Forelimb muscle (tissue), 1 donor: ENCODE results near the gene TMEM108. TPM values are rescaled to one million over a fixed set of nuclear protein-coding genes. Genes with fewer than 3 reads are reported as not detected.

Experiments
- DNase-seq: peaks from one replicate; pipeline ENCODE4 v3.0.0-alpha.2; 2013; ENCODE audit warnings: low read depth
- polyA plus RNA-seq: library from polyadenylated mRNA; unstranded; fragments of 120-200 nt; gene quantifications from one replicate; pipeline ENCODE4 v1.2.1, GENCODE V29; 2013; ENCODE audit not compliant: insufficient read length

TMEM108 gene
- polyA plus RNA-seq, 1 donor: 18.6 TPM

DNA sequence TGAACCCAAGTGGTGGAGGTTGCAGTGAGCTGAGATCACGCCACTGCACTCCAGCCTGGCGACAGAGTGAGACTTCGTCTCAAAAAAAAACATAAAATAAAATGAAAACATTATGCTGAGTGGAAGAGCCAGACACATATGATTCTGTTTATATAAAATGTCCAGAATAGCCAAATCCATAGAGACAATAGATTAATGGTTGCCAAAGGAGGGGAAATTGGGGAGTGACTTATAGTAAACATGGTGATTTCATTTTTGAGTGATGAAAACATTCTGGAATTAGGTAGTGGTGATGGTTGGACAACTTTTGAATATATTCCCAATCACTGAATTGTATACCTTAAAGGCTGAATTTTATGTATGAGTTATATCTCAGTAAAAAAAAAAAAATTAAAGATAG lies 189.6 kb downstream of the TMEM108 start:
- peak; percentile 45 for DNase-seq

DNA sequence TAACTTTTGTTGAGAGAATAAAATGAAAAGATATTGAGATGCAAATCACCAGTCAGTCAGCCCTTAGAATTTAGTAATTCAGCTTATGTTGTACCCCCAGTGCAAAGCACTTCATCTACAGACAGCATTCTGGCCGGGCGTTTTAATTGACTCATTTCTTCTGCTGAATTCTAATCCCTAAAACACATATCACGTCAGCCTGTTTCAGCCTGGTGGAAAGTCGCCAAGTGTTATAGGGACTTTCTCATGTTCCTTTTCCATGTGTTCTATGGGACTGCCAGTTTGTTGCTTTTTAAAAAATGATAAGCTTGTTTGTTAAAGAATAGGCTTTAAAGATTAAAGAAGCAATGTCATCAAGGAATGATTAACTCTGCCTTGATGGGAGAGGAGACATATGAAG lies 192.0 kb downstream of the TMEM108 start:
- peak; percentile 54 for DNase-seq

DNA sequence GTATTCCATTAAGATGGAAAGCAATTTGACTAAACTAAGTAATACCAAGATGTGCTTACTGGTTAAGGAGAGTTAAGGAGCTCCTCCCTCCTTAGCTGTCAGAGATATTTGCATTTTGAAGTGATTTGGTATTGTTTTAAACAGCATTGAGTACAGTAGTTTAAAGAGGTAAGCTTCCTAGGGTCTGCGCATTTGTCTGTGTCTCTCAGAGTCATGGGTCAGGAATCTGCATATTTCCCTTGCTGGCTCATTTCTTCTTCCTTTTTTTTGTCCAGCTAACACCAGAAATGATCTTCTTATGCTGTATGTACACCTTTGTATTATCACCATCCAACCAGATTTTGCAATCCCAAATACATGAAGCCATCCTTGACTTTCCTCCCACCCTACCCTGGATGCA lies 198.7 kb downstream of the TMEM108 start:
- DNase-seq: no peak

DNA sequence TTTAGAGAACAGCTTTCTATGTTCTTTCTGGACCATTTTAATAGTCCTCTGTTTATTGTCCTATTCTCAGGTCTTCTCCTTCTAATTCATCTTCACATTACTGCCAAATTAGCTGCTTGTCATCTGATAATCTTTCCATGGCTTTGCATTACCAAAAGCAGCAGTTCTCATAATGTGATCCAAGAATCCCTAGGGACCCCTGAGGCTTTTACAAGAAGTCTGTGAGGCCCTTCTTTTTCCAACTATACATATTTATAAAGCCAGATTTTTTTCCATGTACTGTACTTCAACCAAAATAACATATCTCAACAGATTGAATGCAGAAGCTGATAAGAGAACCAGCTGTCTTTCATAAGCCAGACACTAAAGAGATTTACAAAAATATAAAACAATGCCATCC lies 199.2 kb downstream of the TMEM108 start:
- DNase-seq: peak; percentile 11

DNA sequence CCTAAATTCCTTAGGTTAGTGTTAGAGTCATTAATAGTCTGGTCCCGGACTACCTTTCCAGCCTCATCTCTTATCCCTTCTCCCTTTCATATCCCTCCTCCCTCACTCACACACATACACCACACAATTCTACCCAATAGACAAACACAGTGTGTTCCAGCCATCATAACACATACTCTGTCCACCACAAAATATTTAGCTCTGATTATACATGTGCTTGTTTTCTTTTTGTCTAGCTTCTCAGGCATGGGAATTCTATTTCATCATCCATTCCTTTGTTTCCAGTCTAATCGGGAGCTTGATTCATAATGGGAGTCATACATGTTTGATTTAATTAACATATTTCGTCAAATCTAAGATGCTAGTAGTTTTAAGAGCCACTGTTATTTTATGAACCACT lies 199.8 kb downstream of the TMEM108 start:
- DNase-seq: no peak

DNA sequence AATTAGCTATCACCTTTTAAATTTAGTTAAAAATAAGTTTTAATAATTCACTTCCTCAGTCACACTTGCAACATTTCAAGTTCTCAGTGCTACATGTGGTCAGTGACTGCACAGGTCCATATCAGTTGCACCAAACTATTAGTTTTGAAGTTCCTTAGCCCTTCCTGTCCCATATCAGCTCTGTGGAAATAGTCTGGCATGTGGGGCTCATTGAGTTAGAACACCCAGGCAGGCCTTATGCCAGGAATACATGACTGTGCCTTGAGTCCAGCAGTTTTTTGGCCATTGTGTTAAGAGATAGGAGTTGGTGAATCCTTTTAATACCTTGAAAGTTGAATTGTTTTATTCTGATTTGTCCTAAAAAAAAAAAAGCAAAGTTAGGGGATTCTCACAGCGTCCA lies 207.9 kb downstream of the TMEM108 start:
- DNase-seq: no peak

DNA sequence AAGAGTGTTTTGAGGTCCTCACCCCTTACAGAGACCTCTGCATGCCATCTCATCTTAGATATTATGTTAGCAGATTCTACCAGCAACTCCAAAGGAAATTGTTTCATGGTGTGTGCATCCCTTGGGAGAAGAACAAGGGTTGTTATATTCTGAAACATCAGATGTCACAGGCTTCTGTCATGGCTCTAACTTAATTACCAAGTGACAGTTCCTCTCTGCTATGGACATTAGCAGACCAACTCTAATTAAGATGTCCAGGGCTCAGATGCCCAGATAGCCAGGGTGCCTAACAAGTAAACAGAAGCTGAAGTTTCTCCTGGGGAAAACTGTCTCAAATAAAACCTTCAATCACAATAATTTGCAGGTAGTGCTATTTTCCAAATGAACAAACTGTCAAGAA lies 208.6 kb downstream of the TMEM108 start:
- no peak for DNase-seq

DNA sequence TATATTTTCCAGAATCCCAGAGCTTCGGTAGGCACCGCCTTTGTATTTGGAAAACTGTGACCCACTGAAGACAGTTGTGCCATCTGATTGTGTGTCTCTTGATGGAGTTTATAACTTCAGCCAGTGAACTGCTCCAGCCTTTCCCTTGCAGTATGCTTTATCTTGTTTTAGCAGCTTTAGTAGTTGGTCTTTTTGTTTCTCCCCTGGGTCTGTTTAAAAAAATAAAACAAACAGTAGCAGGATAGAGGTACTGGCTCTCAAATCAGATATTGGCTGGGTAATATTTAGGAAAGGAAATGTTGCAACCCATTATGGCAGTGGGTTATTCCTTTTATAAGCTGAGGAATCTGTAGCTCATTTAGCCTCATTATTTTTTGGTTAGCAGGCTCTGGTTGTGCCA lies 210.2 kb downstream of the TMEM108 start:
- DNase-seq: no peak

DNA sequence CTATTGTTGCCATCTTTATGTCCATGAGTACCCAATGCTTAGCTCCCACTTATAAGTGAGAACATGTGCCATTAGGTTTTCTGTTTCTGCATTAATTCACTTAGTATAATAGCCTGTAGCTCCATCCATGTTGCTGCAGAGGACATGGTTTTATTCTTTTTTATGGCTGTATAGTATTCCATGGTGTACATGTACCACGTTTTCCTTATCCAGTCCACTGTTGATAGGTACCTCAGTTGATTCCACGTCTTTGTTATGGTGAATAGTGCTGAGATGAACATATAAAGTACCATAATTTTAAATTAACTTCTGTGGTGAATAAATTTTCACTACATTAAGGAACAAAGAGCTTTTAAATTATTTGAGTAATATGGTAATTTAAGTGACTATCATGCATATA lies 211.3 kb downstream of the TMEM108 start:
- no peak for DNase-seq

DNA sequence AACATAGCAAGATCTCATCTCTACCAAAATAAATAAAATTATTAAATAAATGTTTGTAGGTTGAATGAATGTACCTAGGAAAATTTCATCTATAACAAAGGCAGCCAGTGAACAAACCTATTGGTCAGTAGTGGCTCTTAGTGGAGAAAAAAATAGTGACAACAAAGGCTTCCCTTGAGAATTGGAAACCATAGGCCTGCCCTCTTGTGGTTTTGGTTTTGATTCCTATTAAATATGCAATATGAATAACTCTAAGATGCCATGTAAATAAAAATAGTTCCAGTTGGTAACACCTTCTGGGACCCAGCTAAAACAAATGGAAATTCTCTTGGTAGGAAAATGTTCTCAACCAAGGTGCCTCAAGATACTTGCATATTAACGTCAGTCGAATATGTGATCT lies 216.0 kb downstream of the TMEM108 start:
- no peak for DNase-seq

DNA sequence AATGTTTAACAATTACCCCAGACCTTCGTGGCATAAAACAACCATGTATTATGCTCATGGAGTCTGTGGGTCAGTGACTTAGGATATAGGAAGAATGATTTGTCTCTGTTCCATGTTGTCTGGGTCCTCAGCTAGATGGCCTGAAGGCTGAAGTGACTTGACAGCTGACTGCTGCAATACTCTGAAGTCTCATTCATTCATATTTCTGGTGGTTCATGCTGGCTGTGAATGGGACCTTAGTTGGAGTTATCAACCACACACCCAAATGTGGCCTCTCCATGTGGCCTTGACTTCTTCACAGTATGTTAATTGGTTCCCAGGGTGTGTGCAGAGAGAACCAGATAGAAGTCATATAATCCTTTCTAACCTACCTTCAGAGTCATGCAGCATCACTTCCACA lies 216.5 kb downstream of the TMEM108 start:
- no peak for DNase-seq

DNA sequence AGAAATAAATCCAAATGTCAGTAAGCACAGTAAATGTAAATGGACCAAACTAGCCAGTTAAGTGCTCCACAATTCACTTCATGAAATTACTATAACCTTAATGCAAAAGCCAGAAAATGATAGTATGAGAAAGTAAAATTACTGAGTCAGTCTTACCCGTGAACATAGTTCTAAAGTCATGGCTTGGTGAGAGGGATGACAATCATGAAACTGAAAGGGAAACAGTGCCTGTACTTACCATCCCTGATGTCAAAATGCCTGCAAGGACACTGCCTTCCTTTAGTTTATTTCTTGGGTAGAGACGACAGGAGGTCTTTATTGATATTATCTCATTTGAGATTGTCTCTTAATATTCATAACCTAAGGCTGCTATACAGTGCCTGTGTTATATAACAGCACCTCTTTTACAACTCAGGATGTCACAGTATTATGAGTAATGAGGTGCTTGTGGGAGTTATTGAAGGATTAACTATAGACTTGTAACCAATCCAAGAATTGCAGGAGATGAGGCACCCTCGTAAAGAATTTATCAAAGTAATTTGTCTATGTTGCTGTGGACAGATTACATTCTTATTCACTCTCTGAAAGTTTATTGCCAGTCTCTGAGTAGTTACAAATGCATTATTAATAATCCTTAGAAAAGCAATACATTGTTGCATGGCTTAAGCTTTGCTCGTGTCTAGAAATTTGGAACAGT lies 218.7 kb downstream of the TMEM108 start:
- DNase-seq: no peak

DNA sequence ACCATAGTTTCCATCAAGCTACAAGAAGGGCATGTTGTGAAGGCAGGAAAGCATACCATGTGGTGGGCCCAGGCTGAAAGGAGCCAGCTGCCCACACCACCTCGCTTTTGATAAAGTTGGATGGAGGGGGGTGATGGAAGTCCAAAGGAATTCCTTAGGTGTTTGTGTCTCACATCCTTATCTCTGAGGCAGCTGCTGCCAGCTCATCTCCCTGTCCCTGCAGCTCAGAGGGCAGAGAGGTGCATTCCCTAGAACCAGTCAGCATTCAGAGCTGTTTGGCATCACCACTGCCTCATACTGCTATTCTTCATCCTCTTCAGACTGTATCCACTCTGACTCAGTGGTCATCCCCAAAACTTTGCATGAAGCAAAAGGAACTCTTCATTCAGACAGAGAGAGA lies 220.2 kb downstream of the TMEM108 start:
- no peak for DNase-seq

DNA sequence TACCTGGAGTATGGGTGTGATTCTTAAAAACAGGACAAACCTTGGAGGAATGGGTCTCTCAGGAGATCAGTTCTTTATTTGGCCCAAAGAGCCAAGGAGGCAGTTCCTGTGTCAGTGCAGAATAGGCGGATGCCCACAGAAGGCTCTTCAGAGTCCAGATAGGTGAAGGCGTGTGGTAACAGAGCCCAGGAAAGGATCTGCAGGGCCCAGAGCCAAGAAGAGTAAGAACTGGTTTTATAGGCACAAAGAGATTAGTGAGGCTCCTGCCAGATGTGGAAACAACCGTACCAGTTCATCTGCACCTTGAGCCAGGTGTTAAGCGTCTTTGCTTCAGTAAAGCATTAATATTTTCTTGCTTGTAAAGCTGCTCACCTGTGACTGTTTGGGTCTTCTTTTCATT lies 221.6 kb downstream of the TMEM108 start:
- no peak for DNase-seq

DNA sequence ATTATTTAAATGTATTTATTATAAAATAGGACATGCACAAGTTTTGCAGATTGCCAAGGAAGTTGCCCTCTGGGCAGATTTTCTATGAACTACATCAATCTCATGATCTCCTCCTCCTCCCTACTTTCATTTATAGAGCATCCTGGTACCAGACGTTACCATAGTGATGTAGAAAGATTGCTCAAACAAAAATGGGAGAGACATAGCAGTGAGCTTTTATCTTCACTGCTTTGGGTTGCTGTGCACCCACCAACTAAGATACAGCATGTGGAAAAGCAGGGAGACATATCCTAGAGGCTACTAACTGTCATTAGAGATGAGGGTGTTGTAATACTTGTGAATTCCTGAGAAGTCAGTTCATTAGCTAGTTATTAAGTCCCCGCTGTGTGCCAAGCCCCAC lies 224.1 kb downstream of the TMEM108 start:
- no peak for DNase-seq

DNA sequence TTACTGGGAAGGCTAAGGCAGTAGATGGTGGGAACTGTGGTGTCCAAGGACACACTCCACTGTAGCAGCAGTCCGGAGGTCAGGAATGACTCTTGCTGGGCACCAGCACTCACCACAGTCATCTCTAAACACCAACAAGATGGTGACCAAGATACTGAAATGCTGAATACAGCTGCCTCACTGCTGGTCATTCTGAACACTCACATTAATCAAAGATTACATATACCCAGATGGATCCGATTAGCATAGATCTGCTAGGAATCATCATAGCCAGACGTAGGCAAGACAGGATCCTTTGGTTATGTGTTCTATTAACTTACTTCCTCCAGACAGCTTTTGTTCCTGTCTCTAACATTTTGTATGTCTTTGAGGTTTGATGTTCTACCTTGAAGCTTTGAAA lies 226.7 kb downstream of the TMEM108 start:
- no peak for DNase-seq

DNA sequence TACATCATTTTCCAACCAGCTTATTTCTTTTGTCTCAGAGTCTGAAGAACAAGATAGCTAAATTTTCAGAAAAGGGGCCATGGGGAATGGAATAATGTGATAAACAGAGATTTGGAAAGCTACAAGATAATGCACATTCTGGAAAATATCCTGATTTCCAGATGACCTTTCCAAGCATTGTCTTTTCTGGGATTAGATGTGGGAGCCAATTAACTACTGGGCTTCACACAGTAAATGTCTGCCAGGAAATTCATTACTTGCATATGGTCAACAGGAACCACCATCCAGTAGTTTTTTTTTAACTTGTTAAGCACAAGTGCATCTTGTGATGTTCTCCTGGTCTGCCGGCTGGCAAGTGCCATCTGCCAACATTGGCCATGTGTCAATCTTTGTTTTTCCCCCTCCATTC lies 230.5 kb downstream of the TMEM108 start:
- peak; percentile 77 for DNase-seq

DNA sequence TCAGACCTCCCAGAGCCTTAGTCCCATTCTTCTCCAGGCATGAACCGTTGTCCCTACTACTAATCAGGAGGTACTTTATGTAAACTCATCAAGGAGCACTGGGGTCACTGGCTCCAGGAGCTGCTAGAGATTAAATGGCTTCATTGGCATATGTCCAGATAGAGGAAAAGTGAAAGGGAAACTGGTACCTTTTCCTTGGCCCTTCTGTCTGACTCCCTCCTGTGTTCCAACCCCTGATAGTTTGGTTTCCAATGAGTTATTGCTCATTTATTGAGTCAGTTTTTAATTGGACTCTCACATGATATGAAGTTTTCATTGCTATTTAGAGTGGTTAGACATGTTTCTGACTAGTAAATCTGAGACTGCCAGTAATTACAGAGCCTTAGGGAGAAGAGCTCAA lies 231.2 kb downstream of the TMEM108 start:
- no peak for DNase-seq

DNA sequence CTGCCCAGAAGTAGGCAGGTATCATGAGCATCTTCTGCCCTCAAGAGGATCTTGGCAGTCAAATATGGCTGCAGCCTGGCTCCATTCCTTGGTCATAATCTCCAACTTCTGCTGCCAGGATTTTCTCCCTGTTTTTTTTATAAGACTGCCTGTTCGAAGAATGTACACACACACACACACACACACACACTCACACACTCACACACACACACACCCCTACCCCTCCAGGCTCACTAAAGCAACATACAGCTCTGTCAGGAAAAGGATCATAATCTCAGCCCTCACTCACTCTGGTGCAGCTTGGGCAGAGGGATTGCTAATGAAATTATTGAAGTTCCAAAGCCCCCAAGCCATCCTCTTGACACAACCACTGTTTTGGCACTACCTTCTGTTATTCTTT lies 232.4 kb downstream of the TMEM108 start:
- DNase-seq: no peak

DNA sequence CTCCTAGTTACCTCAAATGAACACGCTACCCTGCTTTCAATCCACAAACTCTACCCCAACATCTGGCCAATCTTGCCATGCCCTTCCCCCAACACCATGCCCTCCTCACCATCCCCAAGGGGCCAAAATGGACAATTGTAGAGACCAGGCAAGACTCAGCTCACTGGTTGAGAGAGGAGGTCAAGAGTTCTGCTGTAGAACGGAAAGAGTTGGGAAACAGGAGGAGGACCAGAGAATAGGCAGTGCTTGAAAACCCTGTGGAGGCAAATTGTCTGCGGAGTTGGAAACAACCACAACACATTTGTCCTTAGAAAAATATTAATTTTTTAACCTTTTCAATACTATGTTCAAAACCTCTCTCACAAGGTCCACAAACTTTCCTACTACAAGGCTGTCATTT lies 232.9 kb downstream of the TMEM108 start:
- no peak for DNase-seq

DNA sequence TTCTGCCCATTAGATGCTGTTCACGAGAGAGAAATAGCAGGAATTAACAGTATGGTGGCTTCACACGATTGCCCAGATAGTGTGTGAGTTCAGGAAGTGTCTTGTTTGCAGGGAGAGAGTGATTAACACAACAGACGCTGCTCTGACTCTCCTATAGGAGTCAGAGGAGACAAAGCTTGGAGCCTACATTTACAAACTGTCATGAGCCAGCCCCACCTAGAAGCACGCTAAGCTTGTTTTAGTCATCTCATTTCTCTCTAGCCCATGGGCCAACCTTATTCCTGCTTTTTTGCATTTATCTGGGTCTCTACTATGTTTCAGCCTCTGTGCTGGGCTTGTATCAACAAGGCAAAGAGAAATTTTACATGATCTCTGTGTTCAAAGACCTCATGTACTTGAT lies 233.3 kb downstream of the TMEM108 start:
- no peak for DNase-seq

DNA sequence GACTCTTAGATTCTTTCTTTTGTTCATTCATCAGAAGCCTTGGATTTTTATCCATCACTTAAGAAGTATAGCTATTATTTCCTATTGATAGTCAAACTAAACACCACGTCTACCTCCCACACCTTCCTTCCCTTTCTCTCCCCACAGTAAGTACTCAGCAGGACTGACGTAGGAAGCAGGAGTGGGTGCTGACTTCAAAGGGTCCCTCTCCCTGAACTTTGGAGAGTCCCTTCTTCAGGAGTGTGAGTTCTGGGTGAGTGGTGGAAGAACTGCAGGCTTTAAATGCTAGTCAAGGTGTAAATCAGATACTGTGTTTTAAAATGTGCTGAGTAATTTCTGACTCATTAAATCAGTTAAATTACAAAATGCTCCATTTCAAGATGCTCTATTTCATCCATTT lies 235.2 kb downstream of the TMEM108 start:
- no peak for DNase-seq

DNA sequence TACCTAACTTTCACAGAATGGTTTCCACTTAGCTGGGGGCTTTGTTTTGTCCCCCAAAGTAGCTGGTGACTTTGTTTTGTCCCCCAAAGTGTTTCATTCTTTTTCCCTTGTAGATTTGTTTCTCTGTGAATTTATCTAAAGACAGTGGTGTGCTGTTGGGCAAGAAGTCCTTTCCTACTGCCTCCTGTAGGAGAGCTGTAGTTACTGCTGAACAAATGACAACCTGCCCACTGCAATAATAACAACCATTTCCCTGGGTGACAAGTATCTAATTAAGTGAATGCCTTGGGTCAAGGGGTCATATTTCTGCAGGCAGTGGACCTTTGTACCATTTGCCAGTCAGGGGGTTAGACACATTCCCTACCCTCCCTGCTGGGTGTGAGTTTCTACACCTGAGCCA lies 236.3 kb downstream of the TMEM108 start:
- no peak for DNase-seq

DNA sequence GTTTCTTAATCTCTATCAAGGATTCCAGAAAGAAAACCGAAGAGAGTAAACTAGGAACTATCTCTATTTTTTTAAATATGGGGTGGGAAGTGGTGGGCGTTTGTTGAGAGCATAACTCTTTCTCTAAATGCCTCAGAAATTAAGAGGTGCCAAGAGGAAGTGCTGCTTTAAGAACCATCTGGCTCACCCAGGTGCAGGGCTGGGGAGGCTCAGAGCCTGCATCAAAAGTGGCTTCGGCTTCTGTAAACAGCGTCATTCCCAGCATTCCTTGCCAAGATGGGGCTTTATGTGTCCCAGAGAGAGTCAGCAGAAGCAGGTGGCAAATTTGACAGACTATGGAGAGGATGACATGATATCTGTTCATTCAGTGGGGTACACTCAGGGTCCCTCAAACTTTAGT lies 238.4 kb downstream of the TMEM108 start:
- DNase-seq: no peak
